HFFc6 (cell line): ENCODE results near the gene GRIA4. TPM values are rescaled to one million over a fixed set of nuclear protein-coding genes. Genes with fewer than 3 reads are reported as not detected.

Source experiments
- DNase-seq: peaks from one replicate; pipeline ENCODE4 v3.0.0-alpha.2; 2018
- H3K27ac Mint-ChIP-seq: 2 replicates; pipeline ENCODE4 v1.8.0; 2020; ENCODE audit warnings: mild to moderate bottlenecking, mixed read lengths
- H3K27me3 Mint-ChIP-seq: 2 replicates; pipeline ENCODE4 v1.8.0; 2021; ENCODE audit warnings: mild to moderate bottlenecking, moderate library complexity, mixed read lengths; ENCODE audit not compliant: insufficient read depth
- H3K36me3 Mint-ChIP-seq: 2 replicates; pipeline ENCODE4 v1.8.0; 2021; ENCODE audit warnings: low read depth, mixed read lengths
- H3K4me1 Mint-ChIP-seq: 2 replicates; pipeline ENCODE4 v1.8.0; 2020; ENCODE audit warnings: low read depth, mixed read lengths
- H3K4me3 Mint-ChIP-seq: 2 replicates; pipeline ENCODE4 v1.8.0; 2020; ENCODE audit warnings: mild to moderate bottlenecking, moderate library complexity, mixed read lengths
- H3K9me3 Mint-ChIP-seq: 2 replicates; pipeline ENCODE4 v1.8.0; 2020; ENCODE audit warnings: mild to moderate bottlenecking, mixed read lengths
- total RNA-seq, 6 experiments: library from RNA; stranded (reverse); fragmentation: NEBNext Ultra II Directional; extraction: Animal tissue kit (Norgen Biotek cat#: 25700); gene quantifications; 2 replicates in 1 of 6; 3 replicates in 5 of 6; pipeline ENCODE4 v1.2.3, GENCODE V29; 2021
- TF ChIP-seq, protein P1 (sequence below): fragments of 200-600 bp; sonication (generic); IDR thresholded peaks from 2 replicates; pipeline ENCODE4 v1.5.0; 2021; ENCODE audit warnings: antibody characterized with exemption, mild to moderate bottlenecking

GRIA4 gene
- total RNA-seq, 6 experiments from 2014 or later: not detected

DNA sequence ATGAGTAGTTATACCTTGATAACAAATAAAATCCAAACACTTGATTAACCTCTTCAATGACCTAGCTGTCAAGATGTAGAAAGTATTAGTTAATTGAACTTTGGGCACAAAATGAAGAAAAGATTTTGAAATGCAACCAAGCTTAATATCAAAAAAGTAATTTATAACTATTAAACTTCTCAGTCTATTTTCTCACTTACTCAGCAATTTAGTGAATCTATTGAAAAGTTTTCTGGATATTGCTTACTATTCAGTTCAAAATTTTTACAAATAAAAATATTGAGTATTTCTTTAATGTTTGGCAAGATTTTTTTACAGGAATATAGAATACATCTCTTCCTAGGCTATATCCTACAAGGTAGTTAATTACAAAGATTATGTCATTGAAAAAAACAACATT lies 192.5 kb downstream of the GRIA4 start:
- H3K36me3 Mint-ChIP-seq: no peaks in the 10 kb centered on the region
- H3K4me1 Mint-ChIP-seq: no peaks in the 10 kb centered on the region
- TF ChIP-seq, protein P1, sequence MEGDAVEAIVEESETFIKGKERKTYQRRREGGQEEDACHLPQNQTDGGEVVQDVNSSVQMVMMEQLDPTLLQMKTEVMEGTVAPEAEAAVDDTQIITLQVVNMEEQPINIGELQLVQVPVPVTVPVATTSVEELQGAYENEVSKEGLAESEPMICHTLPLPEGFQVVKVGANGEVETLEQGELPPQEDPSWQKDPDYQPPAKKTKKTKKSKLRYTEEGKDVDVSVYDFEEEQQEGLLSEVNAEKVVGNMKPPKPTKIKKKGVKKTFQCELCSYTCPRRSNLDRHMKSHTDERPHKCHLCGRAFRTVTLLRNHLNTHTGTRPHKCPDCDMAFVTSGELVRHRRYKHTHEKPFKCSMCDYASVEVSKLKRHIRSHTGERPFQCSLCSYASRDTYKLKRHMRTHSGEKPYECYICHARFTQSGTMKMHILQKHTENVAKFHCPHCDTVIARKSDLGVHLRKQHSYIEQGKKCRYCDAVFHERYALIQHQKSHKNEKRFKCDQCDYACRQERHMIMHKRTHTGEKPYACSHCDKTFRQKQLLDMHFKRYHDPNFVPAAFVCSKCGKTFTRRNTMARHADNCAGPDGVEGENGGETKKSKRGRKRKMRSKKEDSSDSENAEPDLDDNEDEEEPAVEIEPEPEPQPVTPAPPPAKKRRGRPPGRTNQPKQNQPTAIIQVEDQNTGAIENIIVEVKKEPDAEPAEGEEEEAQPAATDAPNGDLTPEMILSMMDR: no peak

DNA sequence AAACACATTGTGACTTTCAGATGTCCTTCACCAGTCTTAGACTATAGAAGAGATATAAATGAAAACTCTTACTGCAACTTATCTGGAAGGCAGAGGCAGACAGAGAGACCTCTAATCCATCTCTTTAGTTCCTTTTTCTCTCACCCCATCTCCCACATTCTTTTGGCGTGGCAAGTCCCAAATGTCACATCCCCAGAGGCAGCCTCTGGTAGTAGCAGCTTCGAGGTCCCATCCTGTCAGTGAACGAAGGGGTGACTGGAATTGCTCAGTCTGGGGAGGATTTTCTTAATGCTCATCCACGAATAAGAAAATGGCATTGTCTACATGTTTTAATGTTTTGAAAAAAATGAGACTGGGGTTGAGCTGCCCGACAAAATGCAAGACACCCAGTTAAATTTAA lies 201.4 kb downstream of the GRIA4 start:
- H3K36me3 Mint-ChIP-seq: no peaks in the 10 kb centered on the region; the same call in 1 of the 2 replicates
- H3K4me3 Mint-ChIP-seq: no peak overlapping the region
- no peak overlapping the region for H3K27ac Mint-ChIP-seq
- DNase-seq: no peak
- TF ChIP-seq, protein P1: no peak
- H3K4me1 Mint-ChIP-seq: no peaks in the 10 kb centered on the region
- no peaks in the 10 kb centered on the region; the same call in 1 of the 2 replicates for H3K27me3 Mint-ChIP-seq
- H3K9me3 Mint-ChIP-seq: peaks cover 43% of the 10 kb centered on the region

More for the DNA sequence above, 192.5 kb downstream of the GRIA4 start:
- Mint-ChIP-seq H3K27ac (no peak overlapping the region), H3K4me3 (no peak overlapping the region), H3K9me3 (peaks cover 24% of the 10 kb centered on the region), H3K27me3 (no peaks in the 10 kb centered on the region)
- no peak for DNase-seq

DNA sequence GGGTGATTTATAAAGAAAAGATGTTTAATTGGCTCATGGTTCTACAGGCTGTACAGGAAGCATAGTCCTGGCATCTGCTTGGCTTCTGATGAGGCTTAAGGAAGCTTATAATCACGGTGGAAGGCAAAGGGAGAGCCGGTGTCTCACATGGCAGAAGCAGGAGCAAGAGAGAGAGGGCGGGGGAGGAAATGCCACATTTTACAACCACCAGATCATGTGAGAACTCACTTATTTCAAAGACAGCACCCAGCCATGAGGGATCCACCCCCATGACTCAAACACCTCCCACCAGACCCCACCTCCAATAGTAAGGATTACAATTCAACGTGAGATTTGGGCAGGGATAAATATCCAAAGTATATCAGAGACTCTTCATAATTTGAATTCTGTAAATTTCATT lies 211.5 kb downstream of the GRIA4 start:
- H3K4me3 Mint-ChIP-seq: no peak overlapping the region
- H3K9me3 Mint-ChIP-seq: peaks cover 9% of the 10 kb centered on the region
- no peaks in the 10 kb centered on the region for H3K4me1 Mint-ChIP-seq
- TF ChIP-seq, protein P1: no peak
- no peak for DNase-seq
- H3K27ac Mint-ChIP-seq: no peak overlapping the region
- no peaks in the 10 kb centered on the region for H3K36me3 Mint-ChIP-seq
- H3K27me3 Mint-ChIP-seq: no peaks in the 10 kb centered on the region

DNA sequence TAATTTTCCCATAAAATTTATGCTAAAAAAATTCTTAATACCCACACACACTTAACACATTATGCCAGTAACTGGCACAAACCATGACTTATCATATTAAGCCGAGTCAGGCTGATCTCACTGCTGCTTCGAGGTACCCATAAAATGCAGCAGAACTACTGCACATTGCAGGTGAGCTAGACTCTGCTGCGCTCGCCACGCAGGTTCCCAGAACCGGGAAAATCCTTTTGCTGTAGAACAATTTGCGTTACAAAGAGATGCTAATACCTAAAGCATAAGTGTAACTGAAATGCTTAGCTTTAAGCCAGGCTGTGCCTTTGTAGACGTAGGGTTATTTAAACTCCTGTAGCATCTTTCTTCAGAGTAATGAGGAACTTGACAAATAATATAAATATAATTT lies 211.9 kb downstream of the GRIA4 start:
- Mint-ChIP-seq H3K27ac (no peak overlapping the region), H3K27me3 (no peaks in the 10 kb centered on the region), H3K4me1 (no peaks in the 10 kb centered on the region), H3K4me3 (no peak overlapping the region), H3K36me3 (no peaks in the 10 kb centered on the region), H3K9me3 (peaks cover 9% of the 10 kb centered on the region)
- TF ChIP-seq, protein P1: no peak
- no peak for DNase-seq

DNA sequence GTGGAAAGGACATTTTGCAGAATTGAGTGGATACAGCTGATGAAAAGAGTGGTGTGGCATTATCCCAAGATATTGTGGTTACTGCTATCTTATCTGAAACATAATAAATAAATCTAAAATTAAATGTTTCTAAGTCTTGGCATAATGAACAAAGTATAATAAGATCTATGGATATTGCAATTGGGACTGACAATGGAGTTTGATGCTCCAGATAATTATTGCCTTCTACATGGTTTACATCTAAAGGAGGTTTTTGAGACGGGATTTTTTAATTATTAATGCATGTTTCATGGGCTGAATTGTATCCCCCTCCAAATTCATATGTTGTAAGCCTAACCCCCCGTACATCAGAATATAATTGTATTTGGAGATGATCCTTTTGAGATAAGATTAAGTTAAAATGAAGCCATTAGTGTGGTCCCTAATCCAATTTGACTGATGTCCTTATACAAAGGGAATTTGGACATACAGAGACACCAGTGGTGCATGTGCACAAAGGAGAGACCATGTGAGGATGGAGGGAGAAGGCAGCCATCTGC lies 213.7 kb downstream of the GRIA4 start:
- Mint-ChIP-seq H3K27ac (no peak overlapping the region), H3K9me3 (peaks cover 14% of the 10 kb centered on the region), H3K36me3 (no peaks in the 10 kb centered on the region), H3K4me1 (no peaks in the 10 kb centered on the region), H3K27me3 (no peaks in the 10 kb centered on the region), H3K4me3 (no peak overlapping the region)
- DNase-seq: no peak
- TF ChIP-seq, protein P1: no peak
